Coronary artery (tissue), 2 donors: ENCODE measurements around the gene TNS1.
A peak's percentile ranks its signal among the peaks of the same experiment; 100 is the strongest.

Experiments used
- DNase-seq: peaks from one replicate; pipeline ENCODE4 v3.0.0-alpha.2; 2017; ENCODE audit warnings: low spot score
- H3K27ac ChIP-seq, 2 donors: fragments of 200-600 bp; sonication (generic); one replicate each; pipeline ENCODE4 v1.5.1; 2016 to 2019
- H3K4me3 ChIP-seq: fragments of 200-600 bp; sonication (generic); 2 replicates; pipeline ENCODE4 v1.5.1; 2016; ENCODE audit warnings: mild to moderate bottlenecking, moderate library complexity
- TF ChIP-seq, protein P1 (sequence below): fragments of 200-600 bp; sonication (generic); IDR thresholded peaks from one replicate; pipeline ENCODE4 v1.5.1; 2019; ENCODE audit warnings: antibody characterized with exemption

Gene TNS1

DNA sequence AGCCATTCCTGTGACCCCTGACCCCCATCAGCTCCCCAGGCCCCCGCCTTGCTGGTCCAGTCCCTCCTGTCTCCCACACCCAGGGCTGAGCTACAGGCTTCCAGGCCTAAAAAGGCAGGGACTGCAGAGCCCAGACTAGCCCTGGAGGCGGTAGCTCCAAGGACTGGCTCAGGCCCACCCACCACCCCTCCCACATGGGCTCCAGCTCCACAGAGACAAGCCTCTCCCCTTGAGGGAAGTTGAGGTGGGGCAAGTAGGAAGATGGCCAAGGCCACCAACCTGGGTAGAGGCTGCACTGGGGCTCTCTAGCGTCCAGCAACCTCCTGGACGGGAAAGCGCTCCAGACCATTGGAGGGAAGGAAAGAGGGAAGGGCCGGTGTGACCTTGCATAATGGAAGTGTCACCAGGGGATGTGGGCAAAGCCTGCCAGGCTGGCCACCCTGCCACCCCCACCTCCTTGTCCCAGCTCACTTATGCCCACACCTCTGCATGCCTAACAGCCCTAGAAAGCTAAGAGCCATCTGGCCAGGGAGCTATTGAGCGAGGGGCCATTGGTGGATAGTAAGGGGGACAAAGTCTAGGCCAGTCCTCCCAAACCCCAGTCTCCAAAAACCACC, 63.1 kb downstream of the TNS1 start:
- TF ChIP-seq, protein P1, sequence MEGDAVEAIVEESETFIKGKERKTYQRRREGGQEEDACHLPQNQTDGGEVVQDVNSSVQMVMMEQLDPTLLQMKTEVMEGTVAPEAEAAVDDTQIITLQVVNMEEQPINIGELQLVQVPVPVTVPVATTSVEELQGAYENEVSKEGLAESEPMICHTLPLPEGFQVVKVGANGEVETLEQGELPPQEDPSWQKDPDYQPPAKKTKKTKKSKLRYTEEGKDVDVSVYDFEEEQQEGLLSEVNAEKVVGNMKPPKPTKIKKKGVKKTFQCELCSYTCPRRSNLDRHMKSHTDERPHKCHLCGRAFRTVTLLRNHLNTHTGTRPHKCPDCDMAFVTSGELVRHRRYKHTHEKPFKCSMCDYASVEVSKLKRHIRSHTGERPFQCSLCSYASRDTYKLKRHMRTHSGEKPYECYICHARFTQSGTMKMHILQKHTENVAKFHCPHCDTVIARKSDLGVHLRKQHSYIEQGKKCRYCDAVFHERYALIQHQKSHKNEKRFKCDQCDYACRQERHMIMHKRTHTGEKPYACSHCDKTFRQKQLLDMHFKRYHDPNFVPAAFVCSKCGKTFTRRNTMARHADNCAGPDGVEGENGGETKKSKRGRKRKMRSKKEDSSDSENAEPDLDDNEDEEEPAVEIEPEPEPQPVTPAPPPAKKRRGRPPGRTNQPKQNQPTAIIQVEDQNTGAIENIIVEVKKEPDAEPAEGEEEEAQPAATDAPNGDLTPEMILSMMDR, result no peak
- Histone ChIP-seq H3K27ac (peak overlapping the region; percentile 93 to 99), H3K4me3 (peak overlapping the region; percentile 99)
- DNase-seq, result no peak

DNA sequence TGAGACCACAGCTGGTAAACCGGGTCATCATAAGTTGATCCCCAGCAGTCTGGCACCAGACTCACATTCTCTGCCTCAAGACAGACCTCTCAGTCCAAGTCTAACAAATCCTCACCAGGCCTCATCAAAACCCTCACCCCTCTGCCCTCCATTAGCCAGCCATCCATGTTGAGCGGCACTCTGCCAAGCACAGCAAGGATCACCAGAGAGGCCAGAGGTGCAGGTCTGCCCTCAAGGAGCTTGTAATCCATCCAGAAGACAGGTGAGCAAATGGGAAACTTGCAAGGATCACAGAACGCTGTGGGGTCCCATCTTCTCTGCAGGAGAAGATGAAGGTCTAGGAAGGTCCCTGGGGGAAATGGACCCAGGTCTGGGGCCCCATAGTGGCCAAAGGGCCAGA, 63.6 kb downstream of the TNS1 start:
- peak overlapping the region; percentile 93 to 99 for H3K27ac ChIP-seq

DNA sequence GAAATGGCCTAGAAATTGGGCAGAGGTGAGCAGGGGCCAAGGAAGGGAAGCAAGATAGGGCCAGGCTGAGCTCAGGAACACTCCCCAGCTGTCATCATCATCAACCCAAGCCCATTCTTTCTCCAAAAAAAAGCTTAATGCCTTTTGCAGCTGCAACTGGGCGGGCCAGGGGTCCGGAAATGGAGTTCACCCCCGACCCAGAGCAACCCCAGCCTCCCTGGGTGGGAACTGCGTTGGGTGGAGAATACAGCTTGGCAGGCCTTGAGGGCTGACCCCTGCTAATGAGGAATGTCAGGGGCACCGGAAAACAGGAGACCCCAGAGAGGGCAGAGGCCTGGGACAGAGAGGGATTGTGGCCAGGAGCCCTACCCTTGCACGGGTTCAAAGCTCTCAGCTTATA, 64.8 kb downstream of the TNS1 start:
- Histone ChIP-seq H3K27ac (peak overlapping the region; percentile 93 to 99), H3K4me3 (peak overlapping the region; percentile 99)
- no peak for DNase-seq
- TF ChIP-seq, protein P1, result no peak

More for the DNA sequence above, 63.6 kb downstream of the TNS1 start:
- peak overlapping the region; percentile 99 for H3K4me3 ChIP-seq
- TF ChIP-seq, protein P1, result no peak
- no peak for DNase-seq

DNA sequence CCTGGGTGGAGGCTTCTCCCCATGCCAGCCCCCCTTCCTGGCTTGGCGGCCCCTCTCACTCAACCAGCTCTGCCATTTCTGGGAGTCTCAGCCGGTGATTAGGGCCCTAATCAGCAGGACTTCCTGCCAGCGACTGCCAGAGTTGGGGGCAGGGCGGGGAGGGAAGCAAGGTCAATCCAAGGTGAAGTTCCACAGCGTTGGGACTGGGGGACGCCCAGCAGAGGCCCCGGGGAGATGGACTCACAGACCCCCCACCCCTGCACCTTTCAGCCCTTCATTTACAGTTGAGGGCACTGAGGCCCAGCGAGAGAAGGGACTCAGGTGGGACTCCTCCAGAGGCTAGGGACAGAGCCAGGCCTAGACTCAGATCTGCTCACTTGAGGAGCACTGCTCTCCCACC, 65.3 kb downstream of the TNS1 start:
- DNase-seq, result no peak
- TF ChIP-seq, protein P1, result no peak
- H3K4me3 ChIP-seq, result peak overlapping the region; percentile 99
- peak overlapping the region; percentile 93 to 99 for H3K27ac ChIP-seq

DNA sequence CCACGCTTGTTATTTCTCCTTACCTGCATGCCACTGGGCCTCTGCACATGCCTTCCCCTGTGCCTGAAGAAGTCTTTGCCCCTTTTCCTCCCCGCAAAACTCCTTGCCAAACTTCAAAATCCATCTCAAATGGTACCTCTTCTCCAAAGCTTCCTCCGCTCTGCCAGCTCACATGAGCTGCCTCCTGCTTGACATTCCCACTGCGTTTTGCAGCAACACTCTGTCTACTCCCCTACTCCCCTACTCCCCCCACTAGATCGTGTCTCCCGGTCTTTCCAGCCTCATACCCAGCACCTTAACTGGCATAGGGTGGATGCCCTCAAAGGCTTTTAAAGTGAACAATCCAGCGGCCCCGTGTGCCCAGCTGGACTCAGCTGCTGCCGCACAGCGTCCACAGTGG, 65.8 kb downstream of the TNS1 start:
- H3K27ac ChIP-seq, result peak overlapping the region; percentile 93 to 99

DNA sequence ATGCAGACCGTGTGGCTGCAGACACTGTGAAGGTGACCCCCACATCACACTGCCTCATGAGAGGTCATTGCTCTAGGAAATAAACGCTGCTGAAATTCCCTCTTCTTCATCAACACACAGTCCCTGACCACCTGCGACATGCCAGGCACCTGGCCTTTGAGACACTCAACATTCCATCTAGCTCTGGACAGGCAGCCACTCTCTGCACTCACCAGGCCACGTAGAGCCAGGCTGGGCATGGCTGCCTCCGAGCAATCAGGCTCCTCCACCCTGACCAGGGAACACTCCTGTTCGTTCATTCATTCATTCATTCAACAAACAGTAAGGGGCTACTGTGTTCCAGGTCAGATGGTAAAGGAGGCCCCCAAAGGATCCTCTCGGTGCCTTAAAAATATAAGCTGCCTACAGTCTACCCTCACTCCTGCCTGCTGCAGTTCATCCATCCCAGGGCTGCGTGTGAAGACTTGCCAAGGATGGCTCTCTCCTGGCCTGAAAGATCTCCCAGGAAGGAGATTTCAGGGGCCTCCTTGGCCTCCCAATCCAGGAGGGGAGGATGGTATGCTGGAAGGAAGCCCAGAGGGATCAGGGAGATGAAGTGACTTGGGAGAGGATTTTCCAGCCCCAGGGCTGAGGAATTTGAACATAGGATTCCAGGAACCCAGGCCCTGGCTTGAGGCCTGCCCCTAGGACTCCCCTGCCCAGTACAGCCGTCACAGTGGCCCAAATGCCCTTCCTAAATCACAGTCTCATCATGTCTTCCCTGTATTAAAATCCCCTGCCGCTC, 66.7 kb downstream of the TNS1 start:
- no peak for DNase-seq
- TF ChIP-seq, protein P1, result no peak
- peak overlapping the region; percentile 93 to 99 for H3K27ac ChIP-seq
- peak overlapping the region; percentile 99 for H3K4me3 ChIP-seq

More for the DNA sequence above, 65.8 kb downstream of the TNS1 start:
- H3K4me3 ChIP-seq, result peak overlapping the region; percentile 99
- TF ChIP-seq, protein P1, result no peak
- DNase-seq, result no peak
